ENCODE data around the gene MALRD1. TPM values are rescaled to one million over a fixed set of nuclear protein-coding genes. Genes with fewer than 3 reads are reported as not detected.

Gene MALRD1
- total and polyA plus RNA-seq, 2 of the 8 experiments (the other 6 are each of a cell fraction or from before 2014, with no cell fraction given), result 0.32 to 0.35 TPM

- no peak overlapping the region for H3K23ac ChIP-seq (ENCODE audit: insufficient read length)
- WGBS, 2 experiments (ENCODE audit: extremely low coverage in 1 of 2, insufficient coverage in 1 of 2, insufficient read length in 1 of 2, insufficient replicate concordance in 2 of 2, low coverage in 1 of 2, low lambda C conversion rate in 2 of 2, missing lambda C conversion rate in 1 of 2), result 100% methylated on average over 1 of the region's 1 CpG; no CpG with 5 or more reads in 1 of the 2 experiments
- no peak overlapping the region for H3K27ac ChIP-seq (ENCODE audit: low read depth, low read length)
- H2BK5ac ChIP-seq (ENCODE audit: low read depth, low read length), result no peak overlapping the region
- H2BK120ac ChIP-seq (replicated peaks; ENCODE audit: low read depth, low read length), result no peak overlapping the region
- no peak overlapping the region for H2BK15ac ChIP-seq (ENCODE audit: low read length)
- H3K27me3 ChIP-seq (replicated peaks in 1 of 4; ENCODE audit: control insufficient read depth in 3 of 4, extremely low read depth in 1 of 4, insufficient read depth in 3 of 4, low read length in 3 of 4), result no peaks in the 10 kb centered on the region
- H3K56ac ChIP-seq (replicated peaks; ENCODE audit: insufficient read length, low read depth, low read length), result no peak overlapping the region
- ChIA-PET CTCF (ENCODE audit: partially characterized antibody) (no interaction called here), POLR2A (ENCODE audit: partially characterized antibody) (no interaction called here)
- no peak overlapping the region for H3K14ac ChIP-seq (ENCODE audit: insufficient read length)
- no peaks in the 10 kb centered on the region; a peak in 1 of 8 replicates for H3K36me3 ChIP-seq (ENCODE audit: control insufficient read depth in 2 of 4, insufficient read depth in 4 of 4, low read length in 3 of 4)
- no peak overlapping the region for H4K91ac ChIP-seq (replicated peaks; ENCODE audit: insufficient read length, low read length)
- DNase-seq (ENCODE audit: low read depth in 1 of 2, low spot score in 2 of 2) (no peak), FAIRE-seq (no peak)
- H3K9me3 ChIP-seq (ENCODE audit: insufficient read depth in 2 of 2, low read depth in 1 of 2, low read length in 1 of 2), result no peaks in the 10 kb centered on the region; a peak in 1 of 4 replicates
- no peak overlapping the region for H4K5ac ChIP-seq (ENCODE audit: insufficient read length, low read depth, low read length)
- no peaks in the 10 kb centered on the region for H4K20me1 ChIP-seq (replicated peaks in 1 of 2; ENCODE audit: control insufficient read depth in 1 of 2, insufficient read depth in 2 of 2, low read length in 2 of 2)
- H4K8ac ChIP-seq (ENCODE audit: extremely low read depth, insufficient read depth, low read length), result no peak overlapping the region
- H3K4me2 ChIP-seq (ENCODE audit: insufficient read depth in 1 of 2, low read depth in 2 of 2, low read length in 2 of 2), result no peak overlapping the region
- no peaks in the 10 kb centered on the region for H3K79me1 ChIP-seq (ENCODE audit: low read depth, low read length)
- H2AK5ac ChIP-seq (ENCODE audit: low read depth, low read length), result no peak overlapping the region
- H2BK20ac ChIP-seq (ENCODE audit: low read length), result no peak overlapping the region
- H3K79me2 ChIP-seq (ENCODE audit: control insufficient read depth in 1 of 2, insufficient read depth in 2 of 2, low read length in 2 of 2), result no peaks in the 10 kb centered on the region
- no peaks in the 10 kb centered on the region for H3K23me2 ChIP-seq (ENCODE audit: low read depth, low read length)
- no peak overlapping the region for H2AFZ ChIP-seq (ENCODE audit: low read length)
- no peaks in the 10 kb centered on the region for H3K4me1 ChIP-seq (replicated peaks in 1 of 4; ENCODE audit: control insufficient read depth in 3 of 4, insufficient read depth in 4 of 4, low read length in 3 of 4)
- no peak overlapping the region for H3K18ac ChIP-seq (ENCODE audit: extremely low read depth, low read length)
- no peak overlapping the region for H3K9ac ChIP-seq (replicated peaks in 1 of 4; ENCODE audit: extremely low read depth in 1 of 4, low read depth in 3 of 4, low read length in 3 of 4)
- H2BK12ac ChIP-seq (ENCODE audit: low read depth, low read length), result no peak overlapping the region
- H3K4ac ChIP-seq (replicated peaks; ENCODE audit: insufficient read length, low read depth, low read length), result no peak overlapping the region
- no peak overlapping the region for H3K4me3 ChIP-seq (ENCODE audit: extremely low read depth in 1 of 4, insufficient read depth in 2 of 4, low read depth in 3 of 4, low read length in 4 of 4)
- TF ChIP-seq CHD2 (IDR thresholded peaks at IDR 0.05; ENCODE audit: low read length) (no peak), E2F6 (IDR thresholded peaks at IDR 0.05) (no peak)
Observed at GRCh38 chr10:19033741-19034140, 14.9 kb upstream of the MALRD1 start.
